SK-N-MC (cell line): ENCODE data around the gene SCYGR4.
"Not testable (repeated sequence)": the region's sequence is repeated elsewhere in the genome, so short reads cannot be mapped to it uniquely, and the experiment has no call there.

Experiments used
- DNase-seq: peaks from one replicate; pipeline ENCODE4 v3.0.0-alpha.2; 2011; ENCODE audit warnings: low read depth, low spot score
- H3K27ac ChIP-seq: fragments of 200-600 bp; sonication (generic); 2 replicates; pipeline ENCODE4 v1.5.1; 2016; ENCODE audit warnings: mixed run types
- H3K36me3 ChIP-seq: fragments of 200-600 bp; sonication (generic); 2 replicates; pipeline ENCODE4 v1.6.1; 2017; ENCODE audit warnings: antibody characterized with exemption, low read length, mixed read lengths; ENCODE audit not compliant: insufficient read depth
- H3K4me3 ChIP-seq: fragments of 200-600 bp; sonication (generic); 2 replicates; pipeline ENCODE4 v1.5.1; 2016
- H3K9ac ChIP-seq: fragments of 200-600 bp; sonication (generic); 2 replicates; pipeline ENCODE4 v1.8.0; 2017; ENCODE audit warnings: mixed run types, mixed read lengths; ENCODE audit not compliant: insufficient read length
- H3K9me3 ChIP-seq: fragments of 200-600 bp; sonication (generic); 2 replicates; pipeline ENCODE4 v1.6.1; 2017; ENCODE audit warnings: low read depth, mild to moderate bottlenecking, antibody characterized with exemption, low read length, moderate library complexity, mixed read lengths
- EZH2 ChIP-seq: fragments of 200-600 bp; sonication (generic); IDR thresholded peaks from one replicate; pipeline ENCODE4 v1.6.1; 2017; ENCODE audit warnings: antibody characterized with exemption
- FOXP2 ChIP-seq: optimal IDR thresholded peaks from 2 replicates; pipeline ENCODE3; 2011; ENCODE audit warnings: mild to moderate bottlenecking, moderate library complexity; ENCODE audit not compliant: insufficient read depth; ENCODE audit errors: extremely low read length, control extremely low read depth
- POLR2AphosphoS5 ChIP-seq: IDR thresholded peaks from 2 replicates; pipeline ENCODE4 v1.6.1; 2012; ENCODE audit warnings: mild to moderate bottlenecking, low read depth, low read length, borderline replicate concordance

SCYGR4 gene

GRCh38 chr2:227653419-227653818 lies 36.1 kb downstream of the SCYGR4 start:
- DNase-seq: no peak
- Histone ChIP-seq H3K27ac (no peak overlapping the region), H3K9me3 (no peaks in the 10 kb centered on the region), H3K4me3 (no peak overlapping the region), H3K36me3 (no peaks in the 10 kb centered on the region), H3K9ac (no peak overlapping the region)
- TF ChIP-seq EZH2 (no peak), POLR2AphosphoS5 (no peak), FOXP2 (no peak)

GRCh38 chr2:227654426-227654825 lies 37.1 kb downstream of the SCYGR4 start:
- DNase-seq: no peak
- Histone ChIP-seq H3K9me3 (no peaks in the 10 kb centered on the region), H3K9ac (no peak overlapping the region), H3K36me3 (no peaks in the 10 kb centered on the region), H3K27ac (no peak overlapping the region), H3K4me3 (no peak overlapping the region)
- TF ChIP-seq POLR2AphosphoS5 (no peak), FOXP2 (no peak), EZH2 (no peak)

- DNase-seq: no peak
- H3K27ac ChIP-seq: no peak overlapping the region
- no peaks in the 10 kb centered on the region for H3K9me3 ChIP-seq
- H3K36me3 ChIP-seq: no peaks in the 10 kb centered on the region
- no peak overlapping the region for H3K9ac ChIP-seq
- TF ChIP-seq POLR2AphosphoS5 (no peak), EZH2 (no peak), FOXP2 (no peak)
- no peak overlapping the region for H3K4me3 ChIP-seq
Measured at GRCh38 chr2:227655454-227655853, 38.2 kb downstream of the SCYGR4 start.

- Histone ChIP-seq H3K36me3 (no peaks in the 10 kb centered on the region), H3K27ac (no peak overlapping the region), H3K9me3 (no peaks in the 10 kb centered on the region), H3K4me3 (no peak overlapping the region), H3K9ac (no peak overlapping the region)
- no peak for DNase-seq
- TF ChIP-seq POLR2AphosphoS5 (no peak), EZH2 (no peak), FOXP2 (no peak)
Measured at GRCh38 chr2:227657199-227657845, 40.0 kb downstream of the SCYGR4 start.

GRCh38 chr2:227661025-227661649 lies 43.8 kb downstream of the SCYGR4 start:
- no peak overlapping the region for H3K27ac ChIP-seq
- DNase-seq: no peak
- TF ChIP-seq FOXP2 (no peak), EZH2 (no peak), POLR2AphosphoS5 (no peak)

GRCh38 chr2:227661827-227662226 lies 44.5 kb downstream of the SCYGR4 start:
- Histone ChIP-seq H3K4me3 (no peak overlapping the region), H3K27ac (no peak overlapping the region)
- TF ChIP-seq POLR2AphosphoS5 (no peak), FOXP2 (no peak), EZH2 (no peak)

More at GRCh38 chr2:227661025-227661649, 43.8 kb downstream of the SCYGR4 start:
- H3K9me3 ChIP-seq: no peaks in the 10 kb centered on the region
- H3K9ac ChIP-seq: no peak overlapping the region
- no peak overlapping the region for H3K4me3 ChIP-seq
- H3K36me3 ChIP-seq: no peaks in the 10 kb centered on the region

GRCh38 chr2:227665189-227665940 lies 48.1 kb downstream of the SCYGR4 start:
- no peak overlapping the region for H3K27ac ChIP-seq
- no peak for DNase-seq
- TF ChIP-seq POLR2AphosphoS5: no peak
- no peak for TF ChIP-seq EZH2
- no peak for TF ChIP-seq FOXP2

More at GRCh38 chr2:227661827-227662226, 44.5 kb downstream of the SCYGR4 start:
- no peaks in the 10 kb centered on the region for H3K36me3 ChIP-seq
- no peak for DNase-seq
- no peak overlapping the region for H3K9ac ChIP-seq
- no peaks in the 10 kb centered on the region for H3K9me3 ChIP-seq

GRCh38 chr2:227666631-227667170 lies 49.4 kb downstream of the SCYGR4 start, which contains the start of gene SCYGR5:
Gene SCYGR5 (plus strand): TSS chr2:227666804. CDS start chr2:227666804, 0 bp downstream.
- H3K27ac ChIP-seq, H3K9me3 ChIP-seq, DNase-seq, H3K9ac ChIP-seq, H3K4me3 ChIP-seq, H3K36me3 ChIP-seq: not testable (repeated sequence)

More at GRCh38 chr2:227665189-227665940, 48.1 kb downstream of the SCYGR4 start:
- H3K9me3 ChIP-seq: no peaks in the 10 kb centered on the region
- no peak overlapping the region for H3K4me3 ChIP-seq
- H3K9ac ChIP-seq: no peak overlapping the region
- H3K36me3 ChIP-seq: no peaks in the 10 kb centered on the region
